HL-60 (cell line): Measurements from ENCODE around the gene GAB2.

Experiments used
- CTCF ChIP-seq: IDR thresholded peaks from one replicate; pipeline ENCODE4 v1.5.1; 2011; ENCODE audit warnings: low read length, control low read depth, inconsistent platforms; ENCODE audit not compliant: insufficient read depth
- GABPA ChIP-seq: IDR thresholded peaks from 2 replicates; pipeline ENCODE4 v1.6.1; 2012; ENCODE audit warnings: low read depth
- POLR2AphosphoS5 ChIP-seq: IDR thresholded peaks from 2 replicates; pipeline ENCODE4 v1.6.1; 2012; ENCODE audit warnings: low read depth
- REST ChIP-seq: IDR thresholded peaks from 2 replicates; pipeline ENCODE4 v1.6.1; 2012; ENCODE audit warnings: low read depth; ENCODE audit not compliant: insufficient replicate concordance

GRCh38 chr11:78300108-78300839 is 117.3 kb downstream of the GAB2 start:
- TF ChIP-seq CTCF = no peak
- TF ChIP-seq REST = no peak
- no peak for TF ChIP-seq POLR2AphosphoS5
- TF ChIP-seq GABPA = no peak
